GM19397 (cell line): ENCODE results near the gene NUP210.
"Not testable (repeated sequence)": the region's sequence is repeated elsewhere in the genome, so short reads cannot be mapped to it uniquely, and the experiment has no call there.

ENCODE experiments used
- ATAC-seq: cut with Tn5 transposase; IDR thresholded peaks from one replicate; pipeline ENCODE4 v1.9.1; 2021; ENCODE audit warnings: mild to moderate bottlenecking, moderate library complexity; ENCODE audit not compliant: unreplicated experiment

NUP210 gene

GRCh38 chr3:13420045-13420830 lies at the start of gene NUP210:
Gene NUP210 (minus strand): TSS chr3:13420322. CDS start chr3:13420226, 96 bp downstream.
- ATAC-seq, result peak; percentile 66

- ATAC-seq, result no peak
Measured at GRCh38 chr3:13466781-13467180, 46.7 kb upstream of the NUP210 start.

GRCh38 chr3:13465236-13465873 lies 45.2 kb upstream of the NUP210 start:
- no peak for ATAC-seq

- no peak for ATAC-seq
Measured at GRCh38 chr3:13463618-13464400, 43.7 kb upstream of the NUP210 start.

GRCh38 chr3:13462822-13463221 lies 42.7 kb upstream of the NUP210 start:
- ATAC-seq, result no peak

- no peak for ATAC-seq
Measured at GRCh38 chr3:13462125-13462629, 42.1 kb upstream of the NUP210 start.

GRCh38 chr3:13461169-13462124 lies 41.3 kb upstream of the NUP210 start:
- ATAC-seq, result no peak

- ATAC-seq, result no peak
Measured at GRCh38 chr3:13460341-13460736, 40.2 kb upstream of the NUP210 start.

GRCh38 chr3:13459605-13460340 lies 39.7 kb upstream of the NUP210 start:
- no peak for ATAC-seq

GRCh38 chr3:13457593-13457992 lies 37.5 kb upstream of the NUP210 start:
- ATAC-seq, result no peak

GRCh38 chr3:13455644-13456043 lies 35.5 kb upstream of the NUP210 start:
- no peak for ATAC-seq

- no peak for ATAC-seq
Measured at GRCh38 chr3:13452490-13453335, 32.6 kb upstream of the NUP210 start.

GRCh38 chr3:13451301-13451673 lies 31.2 kb upstream of the NUP210 start:
- ATAC-seq, result peak; percentile 6

- not testable (repeated sequence) for ATAC-seq
Measured at GRCh38 chr3:13442882-13443281, 22.8 kb upstream of the NUP210 start.

GRCh38 chr3:13440204-13440817 lies 20.2 kb upstream of the NUP210 start:
- ATAC-seq, result no peak

GRCh38 chr3:13436213-13436612 lies 16.1 kb upstream of the NUP210 start:
- ATAC-seq, result not testable (repeated sequence)

- no peak for ATAC-seq
Measured at GRCh38 chr3:13433912-13434311, 13.8 kb upstream of the NUP210 start.

GRCh38 chr3:13432093-13432492 lies 12.0 kb upstream of the NUP210 start:
- ATAC-seq, result no peak
